Activated CD4-positive, alpha-beta T cell treated with anti-CD3 and anti-CD28 coated beads, Interleukin-2, amount 50 U/mL, for 4 hours (primary cell): ENCODE results near the gene POU3F1.
"Not testable (repeated sequence)": the region's sequence is repeated elsewhere in the genome, so short reads cannot be mapped to it uniquely, and the experiment has no call there.

Experiments
- DNase-seq, 2 experiments: peaks; one replicate each; pipeline ENCODE4 v3.0.0-alpha.2; 2020

POU3F1 gene

GRCh38 chr1:38045401-38046332 lies 926 bp downstream of the POU3F1 start:
- DNase-seq = no peak

- DNase-seq = no peak
These were observed 2.1 kb downstream of the POU3F1 start for GRCh38 chr1:38044221-38045215.

GRCh38 chr1:38043036-38043747 lies 3.4 kb downstream of the POU3F1 start:
- no peak for DNase-seq

GRCh38 chr1:38041936-38042834 lies 4.4 kb downstream of the POU3F1 start:
- DNase-seq = no peak

GRCh38 chr1:38039331-38040088 lies 7.1 kb downstream of the POU3F1 start:
- DNase-seq = no peak

- no peak for DNase-seq
These were observed 7.7 kb downstream of the POU3F1 start for GRCh38 chr1:38038861-38039260.

- no peak for DNase-seq
These were observed 9.2 kb downstream of the POU3F1 start for GRCh38 chr1:38037221-38037939.

- no peak for DNase-seq
These were observed 11.7 kb downstream of the POU3F1 start for GRCh38 chr1:38034871-38035270.

GRCh38 chr1:38032992-38033391 lies 13.6 kb downstream of the POU3F1 start:
- DNase-seq = not testable (repeated sequence)

GRCh38 chr1:38031513-38031866 lies 15.1 kb downstream of the POU3F1 start:
- DNase-seq = no peak

GRCh38 chr1:38030596-38031512 lies 15.7 kb downstream of the POU3F1 start:
- no peak for DNase-seq

GRCh38 chr1:38029685-38030511 lies 16.7 kb downstream of the POU3F1 start:
- peak; percentile 43 to 45 for DNase-seq

- DNase-seq = no peak
These were observed 17.4 kb downstream of the POU3F1 start for GRCh38 chr1:38029081-38029681.

- DNase-seq = no peak
These were observed 17.9 kb downstream of the POU3F1 start for GRCh38 chr1:38028671-38029070.

GRCh38 chr1:38028105-38028591 lies 18.4 kb downstream of the POU3F1 start:
- DNase-seq = no peak

- no peak for DNase-seq
These were observed 19.1 kb downstream of the POU3F1 start for GRCh38 chr1:38027201-38028104.
